Loucy (cell line): Measurements from ENCODE around the gene HBP1.

ENCODE experiments used
- CTCF ChIP-seq: fragments of 200-600 bp; sonication (generic); conservative IDR thresholded peaks from 2 replicates; pipeline ENCODE4 v1.5.1; 2014; ENCODE audit warnings: mild to moderate bottlenecking, antibody characterized with exemption, low read length
- EZH2phosphoT487 ChIP-seq: fragments of 200-600 bp; IDR thresholded peaks from 2 replicates; pipeline ENCODE4 v1.6.1; 2018; ENCODE audit warnings: antibody characterized with exemption, mild to moderate bottlenecking, moderate library complexity, borderline replicate concordance

- TF ChIP-seq CTCF (no peak), EZH2phosphoT487 (no peak)
Observed at GRCh38 chr7:107162475-107162874, 6.3 kb upstream of the HBP1 start.
